ENCODE results near the gene MB21D2.
"Not testable (repeated sequence)": the region's sequence is repeated elsewhere in the genome, so short reads cannot be mapped to it uniquely, and the experiment has no call there.

MB21D2 gene

DNA sequence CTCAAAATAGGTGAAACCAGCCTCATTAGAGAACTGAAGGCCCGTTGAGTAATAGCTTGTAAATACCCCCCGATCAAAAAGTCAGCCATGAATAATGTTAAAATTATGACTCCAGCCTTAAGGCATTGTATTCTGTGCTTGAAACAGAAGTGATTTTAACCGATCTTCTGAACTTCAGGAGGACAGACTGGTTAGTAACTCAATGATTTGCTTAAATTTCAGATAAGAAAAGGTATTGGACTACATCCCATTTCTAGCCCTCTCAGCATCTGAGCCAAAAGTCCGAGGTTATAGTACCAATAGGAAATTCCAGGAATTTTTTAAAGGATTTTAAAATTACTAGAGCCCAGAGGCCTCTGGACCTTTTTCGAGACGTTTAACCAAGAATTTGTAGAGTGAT lies 122.6 kb downstream of the MB21D2 start:
- DNase-seq (ENCODE audit: low read depth), result peak; percentile 6

DNA sequence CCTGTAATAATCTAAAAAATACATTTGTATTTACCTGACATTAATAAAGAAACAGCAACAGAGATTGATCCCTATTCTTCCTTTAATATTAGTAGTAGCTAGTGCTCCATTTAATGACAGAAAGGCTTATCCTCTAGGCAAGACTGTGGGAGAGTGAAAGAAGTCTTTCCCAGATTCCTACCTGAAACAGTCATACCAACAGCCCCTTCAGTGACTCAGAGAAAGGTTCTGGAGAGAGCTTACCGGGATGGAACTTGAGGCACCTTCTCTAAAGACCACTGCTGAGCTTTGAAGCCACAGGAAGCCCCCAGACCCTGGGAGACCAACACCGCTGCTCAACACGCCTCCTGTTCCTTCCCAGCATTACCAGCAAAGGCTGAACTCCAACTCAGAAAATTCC lies 123.4 kb downstream of the MB21D2 start:
- no peak for DNase-seq (ENCODE audit: low read depth)
- H3K4me3 ChIP-seq (ENCODE audit: low read depth, low read length), result no peak overlapping the region
- TF ChIP-seq, protein P1, sequence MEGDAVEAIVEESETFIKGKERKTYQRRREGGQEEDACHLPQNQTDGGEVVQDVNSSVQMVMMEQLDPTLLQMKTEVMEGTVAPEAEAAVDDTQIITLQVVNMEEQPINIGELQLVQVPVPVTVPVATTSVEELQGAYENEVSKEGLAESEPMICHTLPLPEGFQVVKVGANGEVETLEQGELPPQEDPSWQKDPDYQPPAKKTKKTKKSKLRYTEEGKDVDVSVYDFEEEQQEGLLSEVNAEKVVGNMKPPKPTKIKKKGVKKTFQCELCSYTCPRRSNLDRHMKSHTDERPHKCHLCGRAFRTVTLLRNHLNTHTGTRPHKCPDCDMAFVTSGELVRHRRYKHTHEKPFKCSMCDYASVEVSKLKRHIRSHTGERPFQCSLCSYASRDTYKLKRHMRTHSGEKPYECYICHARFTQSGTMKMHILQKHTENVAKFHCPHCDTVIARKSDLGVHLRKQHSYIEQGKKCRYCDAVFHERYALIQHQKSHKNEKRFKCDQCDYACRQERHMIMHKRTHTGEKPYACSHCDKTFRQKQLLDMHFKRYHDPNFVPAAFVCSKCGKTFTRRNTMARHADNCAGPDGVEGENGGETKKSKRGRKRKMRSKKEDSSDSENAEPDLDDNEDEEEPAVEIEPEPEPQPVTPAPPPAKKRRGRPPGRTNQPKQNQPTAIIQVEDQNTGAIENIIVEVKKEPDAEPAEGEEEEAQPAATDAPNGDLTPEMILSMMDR (conservative IDR thresholded peaks at IDR 0.05; ENCODE audit: low read depth, low read length), result no peak

More for the DNA sequence above, 122.6 kb downstream of the MB21D2 start:
- TF ChIP-seq, protein P1 (conservative IDR thresholded peaks at IDR 0.05; ENCODE audit: low read depth, low read length), result no peak
- H3K4me3 ChIP-seq (ENCODE audit: low read depth, low read length), result no peak overlapping the region

- not testable (repeated sequence) for DNase-seq (ENCODE audit: low read depth); H3K4me3 ChIP-seq (ENCODE audit: low read depth, low read length)
Measured at GRCh38 chr3:192788816-192789515, 128.7 kb downstream of the MB21D2 start.

GRCh38 chr3:192778508-192778907 lies 139.1 kb downstream of the MB21D2 start:
- TF ChIP-seq, protein P1 (conservative IDR thresholded peaks at IDR 0.05; ENCODE audit: low read depth, low read length), result no peak
- no peak for DNase-seq (ENCODE audit: low read depth)

DNA sequence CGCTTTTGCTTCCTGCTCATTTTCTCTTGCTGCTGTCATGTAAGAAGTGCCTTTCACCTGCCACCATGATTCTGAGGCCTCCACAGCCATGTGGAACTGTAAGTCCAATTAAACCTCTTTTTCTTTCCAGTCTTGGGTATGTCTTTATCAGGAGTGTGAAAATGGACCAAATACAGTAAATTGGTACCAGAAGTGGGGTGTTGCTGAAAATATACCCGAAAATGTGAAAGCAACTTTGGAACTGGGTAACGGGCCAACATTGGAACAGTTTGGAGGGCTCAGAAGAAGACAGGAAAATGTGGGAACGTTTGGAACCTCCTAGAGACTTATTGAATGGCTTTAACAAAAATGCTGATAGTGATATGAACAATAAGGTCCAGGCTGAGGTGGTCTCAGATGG lies 143.3 kb downstream of the MB21D2 start:
- not testable (repeated sequence) for H3K4me3 ChIP-seq (ENCODE audit: low read depth, low read length); DNase-seq (ENCODE audit: low read depth)

More at GRCh38 chr3:192778508-192778907, 139.1 kb downstream of the MB21D2 start:
- no peak overlapping the region for H3K4me3 ChIP-seq (ENCODE audit: low read depth, low read length)

DNA sequence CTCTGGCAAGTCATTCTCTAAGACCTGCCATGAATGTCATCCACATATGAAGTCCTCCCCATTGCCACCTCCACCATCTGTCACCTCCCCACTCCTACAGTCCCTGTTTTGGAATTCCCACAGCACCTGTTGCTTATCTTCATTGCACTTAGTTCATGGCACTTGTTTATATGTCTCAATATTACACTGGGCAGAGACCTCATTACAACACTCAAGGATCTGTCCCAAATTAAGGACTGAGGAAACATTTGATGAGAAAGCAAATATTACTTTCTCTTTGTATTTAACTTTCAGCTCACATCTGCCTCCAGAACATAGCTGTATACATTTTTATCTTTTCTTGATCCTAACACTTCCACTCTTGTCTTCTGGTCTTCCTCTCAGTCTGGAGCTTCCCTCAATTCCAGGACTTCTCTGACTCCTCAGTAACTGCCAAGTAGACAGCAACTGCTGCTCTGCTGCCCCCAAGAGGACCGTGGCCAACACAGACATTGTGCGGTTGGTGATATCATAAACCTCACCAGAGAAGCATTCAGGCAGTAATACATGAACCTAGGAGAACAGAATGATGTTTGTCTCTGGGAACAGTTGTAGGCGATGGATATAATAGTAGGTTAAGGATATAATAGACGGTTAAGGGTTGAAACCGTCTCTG lies 145.3 kb downstream of the MB21D2 start:
- peak; percentile 38 for DNase-seq (ENCODE audit: low read depth)
- H3K4me3 ChIP-seq (ENCODE audit: low read depth, low read length), result no peak overlapping the region
- TF ChIP-seq, protein P1 (conservative IDR thresholded peaks at IDR 0.05; ENCODE audit: low read depth, low read length), result peak; percentile 59

DNA sequence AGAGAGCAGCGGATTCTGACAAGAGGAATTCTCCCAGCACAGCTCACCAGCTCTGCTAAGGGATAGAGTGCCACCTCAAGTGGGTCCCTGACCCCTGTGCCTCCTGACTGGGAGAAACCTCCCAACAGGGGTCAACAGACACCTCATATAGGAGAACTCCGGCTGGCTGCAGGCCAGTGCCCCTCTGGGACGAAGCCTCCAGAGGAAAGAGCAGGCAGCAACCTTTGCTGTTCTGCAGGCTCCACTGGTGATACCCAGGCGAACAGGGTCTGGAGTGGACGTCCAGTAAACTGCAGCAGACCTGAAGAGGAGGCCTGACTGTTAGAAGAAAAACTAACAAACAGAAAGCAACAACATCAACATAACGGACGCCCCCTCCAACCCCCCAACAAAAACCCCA lies 159.0 kb downstream of the MB21D2 start:
- no peak overlapping the region for H3K4me3 ChIP-seq (ENCODE audit: low read depth, low read length)
- TF ChIP-seq, protein P1 (conservative IDR thresholded peaks at IDR 0.05; ENCODE audit: low read depth, low read length), result no peak
- DNase-seq (ENCODE audit: low read depth), result no peak

- TF ChIP-seq, protein P1 (conservative IDR thresholded peaks at IDR 0.05; ENCODE audit: low read depth, low read length), result no peak
Measured at GRCh38 chr3:192751148-192751547, 166.5 kb downstream of the MB21D2 start.

More at GRCh38 chr3:192751148-192751547, 166.5 kb downstream of the MB21D2 start:
- no peak for DNase-seq (ENCODE audit: low read depth)
- H3K4me3 ChIP-seq (ENCODE audit: low read depth, low read length), result no peak overlapping the region
